ENCODE results near the gene LCE3D. TPM values are rescaled to one million over a fixed set of nuclear protein-coding genes. Genes with fewer than 3 reads are reported as not detected.
"Not testable (repeated sequence)": the region's sequence is repeated elsewhere in the genome, so short reads cannot be mapped to it uniquely, and the experiment has no call there.

Gene LCE3D, protein sequence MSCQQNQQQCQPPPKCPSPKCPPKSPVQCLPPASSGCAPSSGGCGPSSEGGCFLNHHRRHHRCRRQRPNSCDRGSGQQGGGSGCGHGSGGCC
- polyA plus RNA-seq (2013, experiment 1 of 2; ENCODE audit: insufficient read length): not detected
- not detected for polyA plus RNA-seq (2013, experiment 2 of 2; ENCODE audit: insufficient read length)

DNA sequence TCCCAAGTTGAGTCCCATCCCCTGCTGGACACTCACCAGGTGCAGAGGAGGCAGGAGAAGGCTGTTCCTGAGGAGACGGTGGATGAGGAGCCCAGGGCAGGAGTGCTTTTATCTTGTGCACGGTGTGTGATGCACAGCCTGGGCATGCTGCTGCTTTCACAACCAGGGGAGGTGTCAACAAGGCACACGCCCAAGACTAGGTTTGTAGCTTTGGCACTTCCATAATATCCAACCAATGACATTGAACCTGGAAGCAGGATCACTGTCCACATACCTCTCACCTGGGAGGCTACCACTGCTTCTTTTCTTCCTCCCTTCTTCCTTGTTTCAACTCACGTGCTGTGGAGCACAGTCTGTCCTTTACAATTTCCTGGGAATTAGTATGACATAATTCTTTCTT, at the start of gene LCE3D:
LCE3D (minus strand) TSS at position 84 of the 400 bp plus-strand sequence. CDS start 580 bp downstream, outside the sequence.
- DNase-seq: no peak

DNA sequence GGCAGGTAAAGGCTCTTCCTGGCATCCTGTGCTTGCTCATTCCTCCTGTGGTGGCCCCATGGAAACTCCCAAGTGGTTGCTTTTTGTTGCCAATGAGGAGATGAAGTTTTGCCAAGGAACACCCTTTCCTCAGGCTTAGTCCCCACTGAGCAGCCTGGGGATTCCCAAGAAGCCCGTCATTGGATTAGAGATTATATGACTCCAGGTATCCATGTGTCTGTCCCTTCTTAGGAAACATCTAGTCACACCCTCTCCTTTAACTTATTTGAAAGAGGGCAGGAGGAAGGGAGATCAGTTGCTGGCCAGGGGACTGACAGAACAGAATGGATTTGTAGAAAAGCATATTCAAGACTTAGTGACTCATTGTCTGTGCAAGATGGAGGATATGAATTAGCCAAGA, 46.4 kb upstream of the LCE3D start:
- DNase-seq: no peak

DNA sequence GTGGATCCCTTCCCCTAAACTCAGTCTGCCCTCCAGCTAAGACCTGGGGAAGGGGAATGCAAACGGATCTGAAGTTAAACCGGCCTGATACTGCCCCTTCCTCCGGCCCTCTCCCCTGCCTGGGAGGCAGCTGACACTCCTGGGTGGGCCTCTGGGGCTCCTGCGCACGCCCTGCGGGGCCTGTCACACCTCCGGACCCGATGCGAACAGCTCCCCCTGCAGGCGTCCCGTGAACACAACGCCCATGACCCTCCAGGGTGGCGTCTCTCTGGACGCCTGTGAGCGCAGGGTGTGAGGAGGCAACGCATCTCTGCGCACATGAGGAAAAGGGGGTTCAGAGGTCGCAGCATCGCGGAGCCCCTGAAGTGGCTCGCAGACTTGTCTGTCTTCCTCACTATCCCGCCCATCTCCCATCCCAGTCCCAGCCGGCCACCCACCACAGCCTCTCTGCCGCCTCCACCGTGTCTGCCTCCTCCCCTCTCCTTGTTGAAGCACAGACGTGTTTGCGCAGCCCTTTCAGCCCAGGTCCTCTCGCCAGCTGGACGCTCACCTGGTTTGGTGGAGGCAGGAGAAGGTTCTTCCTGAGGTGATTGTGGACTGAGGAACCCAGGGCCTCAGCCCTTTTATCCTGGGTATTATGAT, 43.0 kb upstream of the LCE3D start:
- DNase-seq: no peak

DNA sequence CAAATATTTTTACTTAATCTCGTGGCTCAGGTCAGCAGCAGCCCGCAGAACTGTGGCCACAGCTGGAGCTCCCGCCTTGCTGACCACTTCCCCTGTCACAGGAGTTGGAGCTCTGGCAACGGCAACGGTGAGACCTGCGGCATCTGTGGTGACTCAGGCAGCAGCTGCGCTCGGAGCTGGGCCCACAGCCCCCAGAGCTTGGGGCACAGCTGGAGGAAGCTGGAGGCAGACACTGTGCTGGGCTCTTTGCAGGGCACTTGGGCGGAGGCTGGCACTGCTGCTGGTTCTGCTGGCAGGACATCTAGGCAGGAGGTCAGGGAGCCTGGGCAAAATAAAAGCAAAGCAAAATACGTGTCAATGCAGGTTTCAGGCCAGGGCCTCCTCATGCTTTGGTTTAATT, 42.5 kb upstream of the LCE3D start, which contains the start of gene LCE3A:
LCE3A (minus strand) TSS at position 301 of the 400 bp plus-strand sequence; CDS start at position 301, 0 bp downstream.
- no peak for DNase-seq

DNA sequence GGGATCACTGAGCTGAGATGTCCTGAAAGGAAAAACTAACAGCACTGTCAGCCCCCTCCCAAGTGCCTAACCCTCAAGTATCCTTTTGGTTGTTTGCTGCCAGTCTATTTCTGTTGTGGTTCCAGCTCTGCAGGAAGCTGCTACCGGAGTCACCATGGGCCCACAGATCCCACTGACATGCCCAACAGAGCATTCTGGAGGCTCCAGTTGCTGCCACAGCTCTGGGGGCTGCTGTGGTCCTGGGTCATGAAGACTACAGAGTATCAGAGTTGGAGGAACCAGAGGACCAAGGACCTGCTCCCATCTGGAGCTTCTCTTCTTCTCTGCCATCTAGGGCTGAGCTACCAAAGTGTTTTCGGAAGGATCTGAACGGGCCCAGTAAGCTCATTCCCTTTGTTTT, 41.7 kb upstream of the LCE3D start:
- DNase-seq: no peak

DNA sequence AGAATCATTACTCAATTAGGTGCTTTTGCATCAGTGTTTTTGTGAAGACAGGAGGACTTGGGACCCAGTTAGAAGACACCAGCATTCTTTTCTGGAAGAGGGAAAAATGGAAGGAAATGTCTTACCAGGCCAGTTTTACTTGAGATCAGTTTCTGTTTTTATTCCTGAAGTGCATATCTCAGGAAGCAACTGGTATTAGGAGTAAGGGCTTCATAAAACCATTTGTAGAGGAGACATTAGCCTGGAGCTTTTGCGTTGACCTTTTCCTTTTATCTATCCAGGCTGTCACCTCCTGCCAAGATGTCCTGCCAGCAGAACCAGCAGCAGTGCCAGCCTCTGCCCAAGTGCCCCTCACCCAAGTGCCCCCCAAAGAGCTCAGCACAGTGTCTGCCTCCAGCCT, 33.2 kb upstream of the LCE3D start, which contains the start of gene LCE3B:
LCE3B (plus strand) TSS at position 301 of the 400 bp plus-strand sequence; CDS start at position 301, 0 bp downstream.
- DNase-seq: no peak

DNA sequence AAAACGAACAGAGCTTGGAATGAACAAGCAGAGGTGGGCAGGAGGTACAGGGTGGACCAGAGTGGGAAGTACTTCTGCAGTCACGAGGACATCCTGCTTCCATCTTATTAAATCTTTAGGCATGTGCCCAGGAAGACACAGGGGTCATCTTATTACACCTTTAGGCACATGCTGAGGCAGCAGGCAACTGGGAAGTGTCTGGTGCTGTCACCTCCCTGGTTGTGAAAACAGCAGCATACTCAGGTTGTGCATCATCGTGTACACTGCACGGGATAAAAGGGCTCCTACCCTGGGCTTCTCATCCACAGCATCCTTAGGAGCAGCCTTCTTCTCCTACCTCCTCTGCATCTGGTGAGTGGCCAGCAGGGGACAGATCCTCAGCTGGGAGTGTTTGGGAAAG, 19.6 kb upstream of the LCE3D start, which contains the start of gene LCE3C:
LCE3C (plus strand) TSS at position 301 of the 400 bp plus-strand sequence. CDS start 498 bp downstream, outside the sequence.
- DNase-seq: no peak

DNA sequence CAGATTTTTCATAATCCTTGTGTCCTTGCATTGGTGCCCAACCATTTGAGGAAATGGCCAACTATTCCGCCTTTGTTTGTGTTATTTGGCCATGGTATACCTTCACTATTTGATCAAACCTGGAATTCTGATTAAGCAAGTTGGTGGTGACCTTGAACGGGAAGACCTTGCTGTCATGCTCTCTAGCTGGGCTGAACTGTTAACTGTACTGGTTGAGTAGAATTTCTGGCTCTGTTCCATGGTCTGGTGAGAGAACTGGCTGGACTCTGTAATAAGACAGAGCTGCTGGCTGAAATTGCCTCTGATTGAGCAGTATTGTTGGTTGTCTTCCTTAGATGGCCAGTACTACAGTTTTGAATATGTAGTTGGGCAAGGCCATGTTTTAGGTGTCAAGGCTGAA, 16.7 kb upstream of the LCE3D start:
- no peak for DNase-seq

DNA sequence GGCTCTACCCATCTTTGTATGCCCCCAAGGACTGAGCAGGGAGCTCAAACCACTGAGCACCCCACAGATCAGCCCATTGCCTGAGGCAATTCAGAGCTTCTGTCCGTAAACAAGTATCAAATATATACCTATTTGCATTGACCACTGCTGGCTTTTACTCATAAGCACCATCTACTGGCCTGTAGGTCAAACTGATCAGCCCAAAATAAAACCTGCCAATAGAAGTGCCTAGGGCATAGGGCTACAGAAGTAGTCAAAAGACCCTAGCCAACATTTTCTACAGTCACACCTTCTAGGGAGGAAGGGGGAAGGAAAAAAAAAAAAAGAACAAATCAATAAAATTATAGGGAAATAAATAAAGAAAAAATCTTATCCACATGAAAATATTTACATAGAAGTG, 5.3 kb upstream of the LCE3D start:
- no peak for DNase-seq

DNA sequence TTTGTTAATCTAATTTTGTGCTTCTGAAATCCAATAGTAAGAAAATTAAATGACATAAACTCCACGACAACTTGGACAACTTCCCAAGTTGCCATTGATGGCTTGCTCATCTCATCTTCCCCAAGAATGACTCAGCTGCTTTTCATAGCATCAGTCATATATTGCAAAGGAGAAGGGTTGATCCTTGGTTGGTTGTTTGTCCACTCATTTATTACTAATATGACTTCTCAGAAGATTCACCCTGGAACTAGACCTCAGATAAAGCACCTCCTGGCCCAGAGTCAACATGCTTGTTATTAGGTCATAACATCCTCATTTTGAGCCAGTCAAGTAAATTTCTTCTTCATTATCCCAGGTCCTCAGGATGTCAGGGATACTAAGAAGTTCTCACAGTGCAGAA, 2.3 kb upstream of the LCE3D start:
- no peak for DNase-seq

DNA sequence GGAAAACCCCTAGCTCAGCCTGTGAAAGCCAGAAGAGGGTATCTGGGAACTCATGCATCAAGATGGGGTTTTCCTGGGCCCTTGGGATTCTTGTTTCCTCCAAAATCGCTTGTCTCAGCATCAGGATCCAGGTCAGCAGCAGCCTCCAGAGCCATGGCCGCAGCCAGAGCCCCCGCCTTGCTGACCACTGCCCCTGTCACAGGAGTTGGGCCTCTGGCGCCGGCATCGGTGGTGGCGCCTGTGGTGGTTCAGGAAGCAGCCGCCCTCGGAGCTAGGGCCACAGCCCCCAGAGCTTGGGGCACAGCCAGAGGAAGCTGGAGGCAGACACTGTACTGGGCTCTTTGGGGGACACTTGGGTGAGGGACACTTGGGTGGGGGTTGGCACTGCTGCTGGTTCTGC, 790 bp downstream of the LCE3D start:
- not testable (repeated sequence) for DNase-seq

DNA sequence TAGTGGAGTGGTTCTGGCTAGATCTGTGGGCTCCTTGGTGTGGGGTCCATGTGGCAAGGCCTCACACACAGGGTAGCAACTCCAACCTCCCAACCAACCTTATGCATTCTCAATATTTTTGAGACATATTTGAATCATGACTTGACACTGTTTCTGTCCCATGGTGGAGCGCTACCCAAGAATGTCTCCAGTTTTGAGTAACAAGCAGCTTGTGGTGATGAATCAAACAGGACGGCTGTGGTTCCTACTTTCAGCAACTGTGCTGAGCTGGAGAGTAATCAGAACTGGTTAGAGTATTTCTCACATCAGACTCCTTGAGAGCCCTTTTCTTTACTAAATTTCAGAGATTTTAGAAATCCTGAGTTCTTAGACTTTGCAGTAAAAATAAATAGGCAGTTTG, 3.1 kb downstream of the LCE3D start:
- DNase-seq: no peak

DNA sequence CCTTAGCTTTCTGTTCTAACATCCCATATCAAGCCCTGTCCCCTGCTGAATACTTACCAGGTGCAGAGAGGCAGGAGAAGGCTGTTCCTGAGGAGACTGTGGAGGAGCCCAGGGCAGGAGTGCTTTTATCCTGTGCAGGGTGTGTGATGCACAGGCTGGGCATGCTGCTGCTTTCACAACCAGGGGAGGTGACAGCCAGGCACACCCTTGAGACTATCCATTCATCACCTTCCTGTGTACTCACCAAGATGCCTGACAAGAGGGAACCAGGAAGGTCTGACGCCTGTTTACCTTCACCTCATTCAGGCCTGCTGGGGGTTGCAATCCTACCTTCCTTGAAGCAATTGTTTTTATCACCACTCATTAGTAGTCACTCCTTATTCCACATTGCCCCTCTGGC, 13.6 kb downstream of the LCE3D start, which contains the start of gene LCE3E:
LCE3E (minus strand) TSS at position 100 of the 400 bp plus-strand sequence. CDS start 572 bp downstream, outside the sequence.
- no peak for DNase-seq

DNA sequence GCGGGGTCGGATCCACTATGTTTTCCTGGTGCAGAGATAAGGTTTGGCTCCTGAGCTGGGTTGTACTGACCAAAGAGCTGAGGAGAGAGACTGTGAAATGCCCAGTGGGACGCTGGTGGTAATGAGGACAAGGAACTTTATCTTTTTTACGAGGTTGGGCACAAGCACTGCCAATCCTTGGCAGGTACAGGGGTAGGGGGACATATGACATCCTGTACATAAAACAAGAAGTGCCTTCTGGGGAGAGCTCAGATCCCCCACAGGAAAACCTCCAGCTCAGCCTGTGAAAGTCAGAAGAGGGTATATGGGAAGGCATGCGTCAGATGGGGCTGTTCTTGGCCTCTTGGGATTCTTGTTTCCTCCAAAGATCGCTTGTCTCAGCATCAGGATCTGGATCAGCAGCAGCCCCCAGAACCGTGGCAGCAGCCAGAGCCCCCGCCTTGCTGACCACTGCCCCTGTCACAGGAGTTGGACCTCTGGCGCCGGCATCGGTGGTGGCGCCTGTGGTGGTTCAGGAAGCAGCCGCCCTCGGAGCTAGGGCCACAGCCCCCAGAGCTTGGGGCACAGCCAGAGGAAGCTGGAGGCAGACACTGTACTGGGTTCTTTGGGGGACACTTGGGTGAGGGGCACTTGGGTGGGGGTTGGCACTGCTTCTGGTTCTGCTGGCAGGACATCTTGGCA, 14.6 kb downstream of the LCE3D start:
- no peak for DNase-seq

DNA sequence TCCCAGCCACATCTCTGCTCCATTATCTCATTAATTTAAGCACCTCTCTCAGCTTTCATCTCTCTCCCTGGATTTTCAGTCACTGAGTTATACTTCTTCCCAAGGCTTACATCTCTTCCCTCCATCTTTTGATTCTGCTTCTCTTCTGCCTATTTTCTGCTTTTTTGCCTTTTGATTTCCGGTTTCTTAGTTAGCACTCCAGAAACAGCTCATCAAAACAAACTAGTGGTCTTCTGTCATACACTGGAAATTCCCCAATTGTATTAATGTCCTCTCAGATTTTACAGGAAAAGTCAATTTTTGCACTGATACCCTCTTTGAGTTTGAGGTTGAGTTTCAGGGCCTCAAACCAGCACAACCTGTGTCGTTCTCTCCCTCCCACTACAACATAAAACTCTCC, 15.2 kb downstream of the LCE3D start:
- no peak for DNase-seq

DNA sequence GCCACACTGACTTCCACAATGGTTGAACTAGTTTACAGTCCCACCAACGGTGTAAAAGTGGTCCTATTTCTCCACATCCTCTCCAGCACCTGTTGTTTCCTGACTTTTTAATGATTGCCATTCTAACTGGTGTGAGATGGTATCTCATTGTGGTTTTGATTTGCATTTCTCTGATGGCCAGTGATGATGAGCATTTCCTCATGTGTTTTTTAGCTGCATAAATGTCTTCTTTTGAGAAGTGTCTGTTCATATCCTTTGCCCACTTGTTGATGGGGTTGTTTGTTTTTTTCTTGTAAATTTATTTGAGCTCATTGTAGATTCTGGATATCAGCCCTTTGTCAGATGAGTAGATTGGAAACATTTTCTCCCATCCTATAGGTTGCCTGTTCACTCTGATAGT, 32.0 kb downstream of the LCE3D start:
- not testable (repeated sequence) for DNase-seq

DNA sequence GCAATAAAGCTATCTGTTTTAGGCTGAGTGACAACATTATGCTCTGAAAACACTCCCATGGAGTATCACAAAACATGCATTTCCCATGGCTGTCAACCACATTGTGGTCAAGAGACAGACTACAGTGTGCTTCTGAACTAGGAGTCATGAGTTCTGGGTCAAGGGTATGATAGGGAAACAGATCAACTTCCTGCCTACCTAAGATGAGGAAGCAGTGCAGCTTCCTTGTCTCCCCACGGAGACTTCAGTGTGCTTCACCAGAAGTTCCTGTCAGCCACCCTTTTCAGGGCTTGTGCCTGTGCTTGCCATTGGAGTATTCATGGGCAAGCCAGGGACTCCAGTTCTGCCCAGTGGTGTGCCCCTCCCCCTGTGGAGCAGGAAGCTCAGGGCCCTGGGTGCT, 33.6 kb downstream of the LCE3D start:
- no peak for DNase-seq

DNA sequence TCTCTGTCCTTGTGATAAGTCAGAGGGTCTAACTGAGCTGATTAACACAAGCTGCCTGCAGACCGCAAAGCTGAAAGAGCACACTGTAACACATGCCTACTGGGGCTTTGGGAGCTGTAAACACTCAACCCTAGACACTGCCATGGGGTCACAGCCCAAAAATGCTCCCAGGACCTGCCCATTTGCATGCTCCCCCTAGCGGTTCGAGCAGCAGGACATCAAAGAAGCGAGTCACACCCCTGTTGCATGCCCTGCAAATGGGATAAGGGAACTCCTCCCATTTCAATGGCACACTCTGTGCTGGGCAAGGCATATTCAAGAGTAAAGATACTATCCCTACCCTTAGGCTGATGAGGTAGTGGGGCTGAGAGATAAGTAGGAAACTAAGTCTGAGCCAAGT, 36.5 kb downstream of the LCE3D start:
- DNase-seq: no peak

DNA sequence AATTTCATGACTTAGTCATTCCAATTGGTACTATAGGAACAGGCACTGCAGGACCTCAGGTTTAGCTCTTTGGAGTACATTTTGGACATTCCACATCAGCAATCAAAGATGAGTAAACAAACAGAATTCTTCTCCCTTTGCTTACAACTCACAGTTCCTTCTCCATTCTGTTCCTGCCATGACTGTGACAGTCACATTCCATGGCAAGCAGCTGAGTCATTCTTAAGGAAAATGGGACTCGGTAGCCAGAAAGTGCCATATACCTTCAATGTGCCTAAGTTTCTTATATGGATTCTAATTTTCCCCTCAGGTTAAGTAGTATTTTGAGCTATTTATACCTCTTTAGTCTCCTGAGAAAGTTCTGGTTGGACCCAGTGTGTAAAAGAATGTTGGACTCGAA, 40.4 kb downstream of the LCE3D start:
- no peak for DNase-seq

DNA sequence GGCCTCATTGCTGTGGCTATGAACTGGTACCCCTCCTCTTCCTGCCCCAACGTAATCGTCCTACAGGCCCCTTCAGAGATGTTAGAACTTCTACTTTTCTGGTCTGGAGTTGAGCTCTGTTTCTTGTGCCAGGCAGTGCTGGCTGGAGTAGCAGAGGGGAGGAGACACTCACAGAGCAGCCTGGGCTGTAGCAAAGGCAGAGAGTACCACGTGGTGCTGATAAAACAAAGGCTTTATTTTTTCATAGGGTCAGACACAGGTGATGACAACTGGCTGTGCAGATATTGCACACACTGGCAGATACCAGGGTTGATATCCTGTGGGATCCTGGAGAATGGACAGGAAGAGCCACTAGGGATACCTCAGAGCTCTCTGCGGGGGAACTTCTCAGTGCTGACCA, 42.8 kb downstream of the LCE3D start:
- no peak for DNase-seq

DNA sequence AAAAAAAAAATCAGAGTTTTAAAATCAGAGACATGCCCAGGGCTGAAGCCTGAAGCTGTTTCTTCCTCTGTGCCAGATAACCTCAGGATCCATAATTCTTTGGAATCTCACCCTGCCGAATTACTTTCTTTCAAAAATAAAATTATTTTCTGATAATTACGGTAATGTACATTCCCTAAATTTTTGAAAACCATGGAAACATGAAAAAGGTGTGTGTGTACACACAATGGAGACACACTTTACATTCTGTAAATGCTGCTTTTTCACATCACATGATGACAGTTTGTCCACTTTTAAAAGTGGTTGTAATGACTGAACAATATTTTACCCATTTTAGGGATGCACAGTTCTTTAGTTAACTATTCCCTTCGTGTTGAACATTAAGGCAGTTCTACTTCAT, 44.5 kb downstream of the LCE3D start:
- no peak for DNase-seq

DNA sequence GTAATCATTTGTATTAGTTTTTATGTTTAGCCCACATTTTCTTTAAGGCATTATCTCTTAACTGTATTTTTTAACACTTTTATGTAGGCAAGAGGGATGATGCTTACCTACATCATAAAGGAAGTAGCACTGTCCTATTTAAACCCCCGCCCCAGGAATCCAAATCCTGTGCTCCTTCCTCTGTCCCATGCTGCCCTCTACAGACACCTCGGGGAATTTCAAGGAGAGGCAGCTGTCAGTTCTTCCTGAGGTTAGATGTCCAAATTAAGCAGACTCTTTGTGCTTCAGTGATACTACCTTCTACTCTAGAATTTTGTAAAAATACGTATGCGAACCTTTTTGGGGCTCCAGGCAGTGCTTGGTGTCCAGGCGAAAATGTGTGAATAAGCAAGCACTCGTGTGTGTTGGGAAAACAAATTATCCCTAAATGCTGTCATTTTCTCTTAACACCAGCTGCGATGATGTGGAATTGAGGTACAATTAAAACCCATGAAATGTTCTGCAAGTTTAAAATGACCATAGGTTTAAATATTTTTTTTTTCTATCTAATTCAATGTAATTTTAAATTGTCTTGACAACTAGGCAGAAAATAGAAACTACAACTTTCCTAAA, 46.9 kb downstream of the LCE3D start:
- DNase-seq: no peak

Data from fibroblast of skin of scalp (primary cell).